Upper lobe of left lung (tissue), 4 donors: ENCODE results near the gene DENND1A.

Experiments used
- CTCF ChIP-seq, 6 experiments: fragments of 450-650 bp in 4 of 6; fragments of 200-600 bp in 2 of 6; sonication (generic) in 2 of 6; IDR thresholded peaks; one replicate each; pipeline ENCODE4 v1.5.1; 2016 to 2019; ENCODE audit warnings: antibody characterized with exemption in 6 of 6
- EP300 ChIP-seq, 4 donors: sonication (generic); formaldehyde crosslinking; IDR thresholded peaks; one replicate each; pipeline ENCODE4 v1.5.1; 2017; ENCODE audit warnings: antibody characterized with exemption in 4 of 4, control low read depth in 2 of 4
- POLR2A ChIP-seq, 4 donors: fragments of 450-650 bp; IDR thresholded peaks; one replicate each; pipeline ENCODE4 v1.5.1; 2016 to 2017; ENCODE audit warnings: antibody characterized with exemption in 4 of 4, mild to moderate bottlenecking in 2 of 4

GRCh38 chr9:123411191-123411590, 518.7 kb downstream of the DENND1A start:
- TF ChIP-seq EP300 (IDR thresholded peaks at IDR 0.05) (no peak), CTCF (IDR thresholded peaks at IDR 0.05) (no peak), POLR2A (IDR thresholded peaks at IDR 0.05) (no peak)
